Measurements from ENCODE around the gene LCE4A. TPM values are rescaled to one million over a fixed set of nuclear protein-coding genes. Genes with fewer than 3 reads are reported as not detected.

Gene LCE4A
- total RNA-seq, 8 experiments from 2014 or later, result not detected

DNA sequence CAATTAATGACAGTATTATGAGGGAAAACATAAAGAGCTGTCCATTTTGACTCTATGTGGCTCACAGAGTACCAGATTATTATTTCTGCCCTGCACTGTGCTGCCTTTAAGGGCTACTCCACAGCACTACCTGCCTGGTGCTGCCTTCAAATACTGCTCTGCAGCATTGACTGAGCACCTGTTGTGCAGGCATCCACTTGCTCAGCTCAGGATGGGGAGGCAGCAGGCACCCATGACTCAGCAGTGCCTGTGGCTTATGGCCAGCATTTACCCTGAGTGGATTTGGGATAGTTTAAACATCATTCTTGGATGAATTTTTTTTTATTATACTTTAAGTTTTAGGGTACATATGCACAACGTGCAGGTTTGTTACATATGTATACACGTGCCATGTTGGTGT is 48.9 kb downstream of the LCE4A start:
- ATAC-seq (replicated peaks in 6 of 8), result no peak
- Histone ChIP-seq H3K4me3 (no peak overlapping the region), H3K4me1 (replicated peaks in 1 of 2) (no peaks in the 10 kb centered on the region), H3K27ac (no peak overlapping the region)
- WGBS, 10 experiments, result 20% methylated on average over 1 of the region's 2 CpGs; no CpG with 5 or more reads in 9 of the 10 experiments
- in situ Hi-C loops (cut with MboI; ENCODE audit: low pct_unique_long_range_greater_than_20kb in 2 of 9, low sequenced_read_pairs in 9 of 9, unreplicated experiment in 9 of 9), result no loop called here

DNA sequence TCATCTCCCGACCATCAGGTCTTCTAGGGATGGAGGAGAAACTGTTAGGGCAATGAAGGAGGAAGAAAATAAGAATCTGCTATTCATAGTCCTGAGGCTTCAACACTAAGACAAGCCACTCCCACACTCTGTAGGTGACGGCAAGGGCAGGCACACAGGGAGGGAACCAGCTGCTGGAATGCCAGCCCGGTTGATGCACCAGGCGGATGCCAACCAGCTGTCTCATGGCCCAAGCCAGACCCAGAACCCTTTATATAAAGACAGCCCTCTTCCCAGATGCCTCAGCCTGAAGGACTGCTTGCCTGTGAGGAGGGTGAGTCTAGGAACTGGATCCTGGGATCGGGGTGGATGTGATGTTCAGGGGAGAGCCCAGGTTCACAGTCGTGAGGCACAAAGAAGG is 49.8 kb downstream of the LCE4A start, which contains the start of gene KPRP:
KPRP (plus strand) TSS at position 279 of the 400 bp plus-strand sequence. CDS start 1,564 bp downstream, outside the sequence.
- ATAC-seq (replicated peaks in 6 of 8), result no peak
- in situ Hi-C loops (cut with MboI; ENCODE audit: low pct_unique_long_range_greater_than_20kb in 2 of 9, low sequenced_read_pairs in 9 of 9, unreplicated experiment in 9 of 9), result no loop called here
- WGBS, 10 experiments, result 0 to 73% (median 48%) methylated on average over 1 to 6 of the region's 6 CpGs; no CpG with 5 or more reads in 1 of the 10 experiments
- no peak within 1 kb of the TSS for H3K27ac ChIP-seq
- H3K4me1 ChIP-seq (replicated peaks in 1 of 2), result no peaks in the 10 kb centered on the region
- H3K4me3 ChIP-seq, result no peak within 1 kb of the TSS

DNA sequence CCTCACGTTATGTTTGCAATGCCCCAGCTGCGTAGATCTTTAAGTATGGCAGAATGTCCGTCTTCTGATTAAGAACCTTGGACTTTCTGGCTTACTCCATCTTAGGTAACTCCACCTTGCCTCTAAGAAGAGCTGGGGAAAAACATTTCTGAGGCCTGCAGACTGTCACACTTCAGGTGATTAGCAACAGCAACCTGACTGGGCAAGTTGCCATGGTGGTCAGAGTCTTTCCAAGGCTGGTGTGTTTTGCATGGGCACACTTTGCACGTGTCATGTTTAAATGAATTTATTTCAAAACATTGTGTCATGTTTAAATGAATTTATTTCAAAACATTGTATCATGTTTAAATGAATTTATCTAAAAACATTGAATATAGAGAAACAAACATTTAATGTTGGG is 50.7 kb downstream of the LCE4A start:
- Histone ChIP-seq H3K27ac (no peak overlapping the region), H3K4me1 (replicated peaks in 1 of 2) (no peaks in the 10 kb centered on the region), H3K4me3 (no peak overlapping the region)
- ATAC-seq (replicated peaks in 6 of 8), result no peak
- WGBS, 10 experiments, result 4 to 100% (median 45%) methylated on average over 1 to 4 of the region's 4 CpGs; no CpG with 5 or more reads in 2 of the 10 experiments
- in situ Hi-C loops (cut with MboI; ENCODE audit: low pct_unique_long_range_greater_than_20kb in 2 of 9, low sequenced_read_pairs in 9 of 9, unreplicated experiment in 9 of 9), result no loop called here

Other genes with a start within 250 kb of the LCE4A start
- 1 to 10 TPM in 1 of 8 experiments, under 1 TPM in 2, not detected in 5; 0.25 to 1.1 (median 0.66) TPM for gene LCE5A, start 197.4 kb upstream of the LCE4A start, total RNA-seq
- gene CRCT1, start 193.7 kb upstream of the LCE4A start, total RNA-seq, result not detected
- under 1 TPM in 1 of 8 experiments, not detected in 7; 0.81 TPM for gene LCE3E, start 141.4 kb upstream of the LCE4A start, total RNA-seq
- not detected for gene LCE3D, start 127.6 kb upstream of the LCE4A start, total RNA-seq
- gene LCE3C, start 107.9 kb upstream of the LCE4A start, total RNA-seq, result 1 to 10 TPM in 1 of 8 experiments, not detected in 7; 1.3 TPM
- gene LCE3B, start 94.3 kb upstream of the LCE4A start, total RNA-seq, result not detected
- not detected for gene LCE3A, start 85.1 kb upstream of the LCE4A start, total RNA-seq
- not detected for gene LCE2D, start 44.8 kb upstream of the LCE4A start, total RNA-seq
- 1 to 10 TPM in 1 of 8 experiments, not detected in 7; 1.4 TPM for gene LCE2C, start 32.9 kb upstream of the LCE4A start, total RNA-seq
- gene LCE2B, start 22.0 kb upstream of the LCE4A start, total RNA-seq, result not detected
- under 1 TPM in 1 of 8 experiments, not detected in 7; 0.62 TPM for gene LCE2A, start 9.8 kb upstream of the LCE4A start, total RNA-seq
- gene KPRP, start 49.9 kb downstream of the LCE4A start, total RNA-seq, result 1 to 10 TPM in 1 of 8 experiments, under 1 TPM in 5, not detected in 2; 0.20 to 1.8 (median 0.37) TPM
- gene LCE1F, start 67.0 kb downstream of the LCE4A start, total RNA-seq, result not detected
- gene LCE1E, start 78.1 kb downstream of the LCE4A start, total RNA-seq, result under 1 TPM in 3 of 8 experiments, not detected in 5; 0.23 to 0.95 (median 0.51) TPM
- not detected for gene LCE1D, start 88.6 kb downstream of the LCE4A start, total RNA-seq
- gene LCE1C, start 98.5 kb downstream of the LCE4A start, total RNA-seq, result 1 to 10 TPM in 1 of 8 experiments, under 1 TPM in 1, not detected in 6; 0.76 to 1.0 TPM
- gene LCE1B, start 103.8 kb downstream of the LCE4A start, total RNA-seq, result under 1 TPM in 3 of 8 experiments, not detected in 5; 0.24 to 0.66 (median 0.25) TPM
- not detected for gene LCE1A, start 119.3 kb downstream of the LCE4A start, total RNA-seq
- gene LCE6A, start 134.7 kb downstream of the LCE4A start, total RNA-seq, result 1 to 10 TPM in 1 of 8 experiments, under 1 TPM in 1, not detected in 6; 0.87 to 1.7 TPM
- gene LCE7A, start 151.8 kb downstream of the LCE4A start, total RNA-seq, result 1 to 10 TPM in 1 of 8 experiments, not detected in 7; 2.4 TPM
- gene SMCP, start 170.2 kb downstream of the LCE4A start, total RNA-seq, result not detected
- gene IVL, start 200.4 kb downstream of the LCE4A start, total RNA-seq, result under 1 TPM in 5 of 8 experiments, not detected in 3; 0.13 to 0.90 (median 0.17) TPM
- gene SPRR5, start 239.0 kb downstream of the LCE4A start, total RNA-seq, result not detected